Progenitor cell of endocrine pancreas (in vitro differentiated cells): Measurements from ENCODE around the gene SEPTIN10. TPM values are rescaled to one million over a fixed set of nuclear protein-coding genes. Genes with fewer than 3 reads are reported as not detected.
"Not testable (repeated sequence)": the region's sequence is repeated elsewhere in the genome, so short reads cannot be mapped to it uniquely, and the experiment has no call there.

Experiments
- DNase-seq: peaks from one replicate; pipeline ENCODE4 v3.0.0; 2021; ENCODE audit warnings: low spot score; ENCODE audit not compliant: unreplicated experiment
- H3K27ac Mint-ChIP-seq: 2 replicates; pipeline ENCODE4 v1.8.0; 2021; ENCODE audit warnings: mild to moderate bottlenecking, moderate library complexity, mixed read lengths
- H3K27me3 Mint-ChIP-seq: 2 replicates; pipeline ENCODE4 v1.8.0; 2021; ENCODE audit warnings: mixed read lengths
- H3K36me3 Mint-ChIP-seq: 2 replicates; pipeline ENCODE4 v1.8.0; 2022; ENCODE audit warnings: mixed read lengths; ENCODE audit not compliant: insufficient read depth
- H3K4me1 Mint-ChIP-seq: 2 replicates; pipeline ENCODE4 v1.8.0; 2021; ENCODE audit warnings: low read depth, mixed read lengths
- H3K4me3 Mint-ChIP-seq: 2 replicates; pipeline ENCODE4 v1.8.0; 2021; ENCODE audit warnings: low read depth, mild to moderate bottlenecking, moderate library complexity, mixed read lengths
- H3K9me3 Mint-ChIP-seq: 2 replicates; pipeline ENCODE4 v1.8.0; 2021; ENCODE audit warnings: low read depth, mixed read lengths
- CTCF ChIP-seq: fragments of 200-600 bp; sonication (generic); IDR thresholded peaks from one replicate; pipeline ENCODE4 v1.5.0; 2021; ENCODE audit warnings: antibody characterized with exemption, mild to moderate bottlenecking; ENCODE audit not compliant: unreplicated experiment
- total RNA-seq: library from RNA; stranded (reverse); gene quantifications from 2 replicates; pipeline ENCODE4 v1.2.1, GENCODE V29; 2021

SEPTIN10 gene
- total RNA-seq, 1 donor from 2014 or later: 67.5 TPM

DNA sequence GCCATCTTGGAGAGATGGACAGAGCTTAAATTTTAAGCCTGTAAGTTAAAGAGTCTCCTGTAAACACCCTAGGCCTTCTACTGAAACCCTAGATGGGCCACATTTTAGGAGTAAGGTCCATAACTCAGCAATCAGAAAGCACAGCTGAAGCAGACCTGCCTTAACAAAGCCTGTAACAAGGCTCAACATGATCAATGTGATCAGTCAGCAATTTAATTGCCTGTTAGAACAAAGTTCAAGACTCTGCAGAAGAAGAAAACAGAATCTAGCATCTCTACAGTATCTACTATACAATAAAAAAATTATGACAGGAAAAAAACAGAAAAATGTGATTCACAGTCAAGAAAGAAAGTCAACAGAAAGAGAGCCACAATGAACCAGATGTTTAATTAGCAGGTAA lies 27.1 kb downstream of the SEPTIN10 start:
- no peaks in the 10 kb centered on the region for H3K27me3 Mint-ChIP-seq
- no peak overlapping the region for H3K27ac Mint-ChIP-seq
- no peak for DNase-seq
- H3K9me3 Mint-ChIP-seq: no peaks in the 10 kb centered on the region
- no peak for TF ChIP-seq CTCF
- H3K4me3 Mint-ChIP-seq: no peak overlapping the region
- peaks cover 27% of the 10 kb centered on the region for H3K36me3 Mint-ChIP-seq
- peaks cover 6% of the 10 kb centered on the region for H3K4me1 Mint-ChIP-seq

DNA sequence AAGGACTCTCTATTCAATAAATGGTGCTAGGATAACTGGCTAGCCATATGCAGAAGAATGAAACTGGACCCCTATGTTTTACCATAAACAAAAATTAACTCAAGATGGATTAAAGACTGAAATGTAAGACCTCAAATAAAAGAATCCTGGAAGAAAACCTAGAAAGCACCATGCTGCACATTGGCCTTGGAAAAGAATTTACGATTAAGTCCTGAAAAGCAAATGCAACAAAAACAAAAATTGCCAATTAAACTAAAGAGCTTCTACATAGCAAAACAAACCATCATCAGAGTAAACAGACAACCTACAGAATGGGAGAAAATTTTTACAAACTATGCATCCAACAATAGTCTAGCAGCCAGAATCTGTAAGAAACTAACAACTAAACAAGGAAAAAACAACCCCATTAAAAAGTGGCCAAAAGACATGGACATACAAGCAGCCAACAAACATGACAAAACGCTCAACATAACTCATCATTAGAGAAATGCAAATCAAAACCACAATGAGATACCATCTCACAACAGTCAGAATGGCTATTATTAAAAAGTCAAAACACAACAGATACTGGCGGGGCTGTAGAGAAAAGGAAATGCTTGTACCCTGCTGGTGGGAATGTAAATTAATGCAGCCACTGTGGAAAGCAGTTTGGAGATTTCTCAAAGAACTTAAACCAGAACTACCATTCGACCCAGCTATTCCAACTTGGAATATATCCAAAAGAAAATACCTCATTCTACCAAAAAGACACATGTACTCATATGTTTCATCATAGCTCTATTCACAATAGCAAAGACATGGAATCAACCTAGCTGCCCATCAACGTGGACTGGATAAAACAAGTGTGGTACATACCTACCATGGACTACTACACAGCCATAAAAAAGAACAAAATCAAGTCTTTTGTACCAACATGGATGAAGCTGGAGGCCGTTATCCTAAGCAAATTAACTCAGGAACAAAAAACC lies 30.6 kb downstream of the SEPTIN10 start:
- Mint-ChIP-seq H3K27ac (no peak overlapping the region), H3K36me3 (peaks cover 21% of the 10 kb centered on the region), H3K4me3 (no peak overlapping the region), H3K27me3 (no peaks in the 10 kb centered on the region), H3K4me1 (peaks cover 4% of the 10 kb centered on the region), H3K9me3 (no peaks in the 10 kb centered on the region)
- DNase-seq: no peak
- TF ChIP-seq CTCF: no peak

- H3K27ac Mint-ChIP-seq, H3K4me1 Mint-ChIP-seq, H3K27me3 Mint-ChIP-seq, H3K4me3 Mint-ChIP-seq, H3K36me3 Mint-ChIP-seq, DNase-seq, H3K9me3 Mint-ChIP-seq: not testable (repeated sequence)
Observed at GRCh38 chr2:109577630-109578029, 36.1 kb downstream of the SEPTIN10 start.

DNA sequence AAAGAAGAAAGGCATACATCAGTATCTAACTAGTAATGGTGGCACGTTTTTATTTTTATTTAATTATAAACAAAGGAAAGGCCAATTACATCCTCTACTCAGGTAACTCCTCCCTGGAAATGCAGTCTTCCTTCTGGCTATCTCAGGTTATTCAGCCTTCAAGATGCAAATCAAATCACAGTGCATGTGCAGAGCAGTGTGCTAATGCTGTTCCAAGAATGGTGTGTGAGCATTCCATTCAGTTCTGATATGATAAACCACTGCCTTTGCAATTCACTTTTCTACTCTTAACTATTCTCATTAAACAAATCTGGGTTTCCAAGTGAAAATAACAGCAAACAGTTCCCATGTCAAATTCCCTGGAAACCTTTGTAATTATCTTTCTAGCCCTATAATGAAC lies 38.4 kb downstream of the SEPTIN10 start:
- Mint-ChIP-seq H3K4me1 (peaks cover 5% of the 10 kb centered on the region), H3K27me3 (no peaks in the 10 kb centered on the region), H3K27ac (peak overlapping the region; percentile 57), H3K9me3 (no peaks in the 10 kb centered on the region), H3K36me3 (peaks cover 5% of the 10 kb centered on the region), H3K4me3 (no peak overlapping the region)
- TF ChIP-seq CTCF: no peak
- no peak for DNase-seq

DNA sequence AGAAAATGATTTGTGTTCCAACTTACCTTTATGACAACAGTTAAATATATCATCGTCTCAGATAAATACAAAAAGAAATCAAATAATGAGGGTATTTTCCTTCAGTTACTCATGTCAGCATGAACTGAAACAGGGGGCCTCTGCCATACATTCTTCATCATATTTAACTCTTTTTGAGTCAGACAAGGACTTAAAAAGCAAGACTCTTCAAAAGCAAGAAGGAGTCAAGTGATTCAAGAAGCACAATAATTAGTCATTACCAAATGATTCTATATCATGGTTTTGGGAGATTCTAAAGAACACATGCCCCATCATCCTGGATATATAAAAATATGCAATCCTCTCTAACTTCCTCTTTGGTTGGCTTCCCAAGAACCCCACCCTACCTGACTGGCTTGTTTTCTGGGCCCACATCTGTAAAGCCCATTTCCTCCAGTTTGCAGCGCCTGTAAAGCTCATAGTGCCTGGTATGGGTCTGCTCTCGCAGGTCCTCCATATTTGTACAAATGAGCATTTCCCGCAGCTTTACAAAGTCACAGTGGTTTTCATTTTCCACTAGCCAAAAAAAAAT lies 49.7 kb downstream of the SEPTIN10 start:
- Mint-ChIP-seq H3K9me3 (no peaks in the 10 kb centered on the region), H3K4me3 (no peak overlapping the region), H3K4me1 (peaks cover 2% of the 10 kb centered on the region), H3K36me3 (peaks cover 15% of the 10 kb centered on the region), H3K27me3 (no peaks in the 10 kb centered on the region), H3K27ac (no peak overlapping the region)
- no peak for TF ChIP-seq CTCF
- no peak for DNase-seq

DNA sequence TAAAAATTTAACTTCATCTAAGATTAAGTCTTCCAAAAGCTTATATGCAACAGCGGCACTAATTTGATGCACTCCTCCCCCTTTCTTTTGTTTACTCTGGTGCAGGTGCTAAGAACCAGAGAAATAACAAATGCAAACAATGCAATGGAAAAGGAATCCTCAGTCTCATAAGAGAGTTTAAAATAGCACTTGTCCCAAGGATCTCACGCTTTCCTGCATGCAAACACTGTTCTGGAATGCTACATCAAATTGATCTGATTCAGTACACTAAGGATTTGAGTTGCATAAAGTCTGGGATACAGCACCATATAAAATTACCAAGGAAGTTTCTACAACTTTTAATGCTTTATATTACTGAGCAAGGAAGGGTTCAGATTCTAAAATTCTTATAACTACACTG lies 50.5 kb downstream of the SEPTIN10 start:
- Mint-ChIP-seq H3K27me3 (no peaks in the 10 kb centered on the region), H3K4me1 (peaks cover 4% of the 10 kb centered on the region), H3K9me3 (no peaks in the 10 kb centered on the region), H3K27ac (no peak overlapping the region), H3K36me3 (peaks cover 19% of the 10 kb centered on the region), H3K4me3 (no peak overlapping the region)
- no peak for DNase-seq
- TF ChIP-seq CTCF: no peak
